ENCODE data around the gene PPP1R15A.

Gene PPP1R15A

DNA sequence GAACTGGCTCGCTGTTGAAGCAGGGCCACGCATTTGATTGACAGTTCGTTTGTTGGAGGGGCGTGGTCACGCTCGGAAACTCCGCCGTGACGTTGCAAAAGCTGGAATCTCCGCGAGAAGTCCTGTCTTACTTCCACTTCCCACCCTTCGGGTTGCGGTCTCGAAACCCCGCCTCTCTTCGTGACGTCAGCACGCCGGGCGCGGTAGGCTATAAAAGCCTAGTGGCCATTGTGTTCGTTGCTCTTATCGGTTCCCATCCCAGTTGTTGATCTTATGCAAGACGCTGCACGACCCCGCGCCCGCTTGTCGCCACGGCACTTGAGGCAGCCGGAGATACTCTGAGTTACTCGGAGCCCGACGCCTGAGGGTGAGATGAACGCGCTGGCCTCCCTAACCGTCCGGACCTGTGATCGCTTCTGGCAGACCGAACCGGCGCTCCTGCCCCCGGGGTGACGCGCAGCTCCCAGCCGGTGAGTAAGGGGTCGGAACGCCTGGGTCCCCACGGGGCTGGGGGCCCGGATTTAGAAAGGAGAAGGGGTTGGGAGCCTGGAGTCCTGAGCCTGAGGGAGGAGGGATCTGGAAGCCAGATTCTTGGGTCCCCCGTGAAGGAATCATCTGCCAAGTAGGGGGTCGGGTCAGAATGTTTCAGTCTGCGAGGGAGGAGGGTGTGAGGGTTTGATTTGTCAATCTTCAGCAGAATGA lies at the start of gene PPP1R15A:
TSS of gene PPP1R15A (plus strand) at position 240 of the 702 bp plus-strand sequence. CDS start 813 bp downstream, outside the sequence.
- Histone ChIP-seq H3K27me3 (ENCODE audit: insufficient read depth, low read length, poor library complexity) (peaks cover 4% of the 10 kb centered on the region), H3K79me2 (ENCODE audit: insufficient read depth, low read length) (peaks cover 24% of the 10 kb centered on the region), H3K4me3 (ENCODE audit: low read depth in 1 of 2, low read length in 2 of 2) (peak within 1 kb of the TSS; percentile 74 to 82), H2AFZ (ENCODE audit: low read depth, low read length) (peak within 1 kb of the TSS; percentile 85), H3K27ac (ENCODE audit: low read length) (peak within 1 kb of the TSS; percentile 90), H3K4me1 (ENCODE audit: insufficient read depth, low read length) (peaks cover 36% of the 10 kb centered on the region), H4K20me1 (ENCODE audit: insufficient read depth, low read length) (peaks cover 12% of the 10 kb centered on the region; the same call in 1 of the 2 replicates), H3K9ac (ENCODE audit: low read depth, low read length) (peak within 1 kb of the TSS; percentile 89), H3K4me2 (ENCODE audit: insufficient read depth, low read length) (peak within 1 kb of the TSS; percentile 84), H3K9me3 (ENCODE audit: insufficient read depth, low read length, severe bottlenecking) (no peaks in the 10 kb centered on the region), H3K36me3 (ENCODE audit: insufficient read depth, low read length) (peaks cover 34% of the 10 kb centered on the region)
- peak; percentile 98 for DNase-seq
- peak; percentile 17 for TF ChIP-seq CTCF (IDR thresholded peaks at IDR 0.05; ENCODE audit: borderline replicate concordance, extremely low read depth, low read length, poor library complexity, severe bottlenecking)
- no peak for TF ChIP-seq EZH2 (IDR thresholded peaks at IDR 0.05; ENCODE audit: borderline replicate concordance, low read depth, low read length, severe bottlenecking)
- ATAC-seq (ENCODE audit: insufficient read depth, low read depth): peak; percentile 80

DNA sequence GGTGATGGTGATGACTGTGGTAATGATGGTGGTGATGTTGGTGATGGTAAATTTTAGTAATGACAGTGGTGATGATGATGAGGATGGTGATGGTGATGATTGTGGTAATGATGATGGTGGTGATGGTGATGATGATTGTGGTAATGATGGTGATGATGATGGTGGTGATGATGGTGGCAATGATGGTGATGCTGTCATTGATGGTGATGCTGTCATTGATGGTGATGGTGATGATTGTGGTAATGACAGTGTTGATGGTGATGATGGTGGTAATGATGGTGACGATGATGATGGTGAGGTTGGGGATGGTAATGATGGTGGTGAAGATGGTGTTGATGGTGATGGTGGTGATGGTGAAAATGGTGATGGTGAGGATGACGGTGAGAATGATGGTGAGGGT lies 49.7 kb upstream of the PPP1R15A start:
- Histone ChIP-seq H3K4me1 (ENCODE audit: insufficient read depth, low read length) (no peaks in the 10 kb centered on the region), H3K27me3 (ENCODE audit: insufficient read depth, low read length, poor library complexity) (no peaks in the 10 kb centered on the region)
- ATAC-seq (ENCODE audit: insufficient read depth, low read depth): no peak

GRCh38 chr19:48826606-48827020 lies 45.6 kb upstream of the PPP1R15A start:
- no peak overlapping the region for H3K4me3 ChIP-seq (ENCODE audit: low read depth in 1 of 2, low read length in 2 of 2)
- H2AFZ ChIP-seq (ENCODE audit: low read depth, low read length): no peak overlapping the region
- peaks cover 6% of the 10 kb centered on the region; the same call in 1 of the 2 replicates for H3K36me3 ChIP-seq (ENCODE audit: insufficient read depth, low read length)
- no peak overlapping the region for H3K27ac ChIP-seq (ENCODE audit: low read length)
- H3K79me2 ChIP-seq (ENCODE audit: insufficient read depth, low read length): no peaks in the 10 kb centered on the region
- ATAC-seq (ENCODE audit: insufficient read depth, low read depth): no peak
- H3K4me2 ChIP-seq (ENCODE audit: insufficient read depth, low read length): no peak overlapping the region
- no peaks in the 10 kb centered on the region for H4K20me1 ChIP-seq (ENCODE audit: insufficient read depth, low read length)
- TF ChIP-seq EZH2 (IDR thresholded peaks at IDR 0.05; ENCODE audit: borderline replicate concordance, low read depth, low read length, severe bottlenecking): no peak
- TF ChIP-seq CTCF (IDR thresholded peaks at IDR 0.05; ENCODE audit: borderline replicate concordance, extremely low read depth, low read length, poor library complexity, severe bottlenecking): no peak
- H3K9me3 ChIP-seq (ENCODE audit: insufficient read depth, low read length, severe bottlenecking): no peaks in the 10 kb centered on the region
- no peaks in the 10 kb centered on the region for H3K27me3 ChIP-seq (ENCODE audit: insufficient read depth, low read length, poor library complexity)
- DNase-seq: no peak
- no peak overlapping the region for H3K9ac ChIP-seq (ENCODE audit: low read depth, low read length)
- H3K4me1 ChIP-seq (ENCODE audit: insufficient read depth, low read length): no peaks in the 10 kb centered on the region

More for the DNA sequence above, 49.7 kb upstream of the PPP1R15A start:
- Histone ChIP-seq H3K9ac (ENCODE audit: low read depth, low read length) (no peak overlapping the region), H3K36me3 (ENCODE audit: insufficient read depth, low read length) (peaks cover 6% of the 10 kb centered on the region; the same call in 1 of the 2 replicates), H3K4me2 (ENCODE audit: insufficient read depth, low read length) (no peak overlapping the region), H2AFZ (ENCODE audit: low read depth, low read length) (no peak overlapping the region), H3K4me3 (ENCODE audit: low read depth in 1 of 2, low read length in 2 of 2) (no peak overlapping the region), H4K20me1 (ENCODE audit: insufficient read depth, low read length) (no peaks in the 10 kb centered on the region), H3K9me3 (ENCODE audit: insufficient read depth, low read length, severe bottlenecking) (no peaks in the 10 kb centered on the region), H3K27ac (ENCODE audit: low read length) (no peak overlapping the region), H3K79me2 (ENCODE audit: insufficient read depth, low read length) (no peaks in the 10 kb centered on the region)
- TF ChIP-seq CTCF (IDR thresholded peaks at IDR 0.05; ENCODE audit: borderline replicate concordance, extremely low read depth, low read length, poor library complexity, severe bottlenecking): no peak
- no peak for TF ChIP-seq EZH2 (IDR thresholded peaks at IDR 0.05; ENCODE audit: borderline replicate concordance, low read depth, low read length, severe bottlenecking)
- no peak for DNase-seq

Measured in DND-41 (cell line).